ENCODE results near the gene SEC24B.
A peak's percentile ranks its signal among the peaks of the same experiment; 100 is the strongest.
"Not testable (repeated sequence)": the region's sequence is repeated elsewhere in the genome, so short reads cannot be mapped to it uniquely, and the experiment has no call there.

Gene SEC24B

DNA sequence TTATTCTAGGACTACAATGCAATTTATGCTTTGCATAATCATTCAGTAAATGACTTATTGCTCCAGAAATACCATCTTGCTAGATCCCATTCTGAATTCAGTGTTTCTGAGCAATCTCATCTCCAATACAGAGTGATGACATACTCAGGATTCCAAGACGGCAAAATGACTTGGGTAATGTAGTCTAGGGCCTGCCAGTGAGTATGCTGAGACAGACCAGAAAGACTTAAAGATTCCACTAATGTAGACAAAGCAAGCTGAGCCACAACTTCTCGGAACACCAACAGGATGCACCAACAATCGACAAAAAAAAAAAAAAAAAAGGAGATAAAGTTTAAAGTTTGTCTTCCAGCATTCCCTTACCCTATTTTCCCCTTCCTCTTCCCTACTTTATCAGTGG lies 919 bp upstream of the SEC24B start:
- DNase-seq (ENCODE audit: low read depth), result peak; percentile 34

DNA sequence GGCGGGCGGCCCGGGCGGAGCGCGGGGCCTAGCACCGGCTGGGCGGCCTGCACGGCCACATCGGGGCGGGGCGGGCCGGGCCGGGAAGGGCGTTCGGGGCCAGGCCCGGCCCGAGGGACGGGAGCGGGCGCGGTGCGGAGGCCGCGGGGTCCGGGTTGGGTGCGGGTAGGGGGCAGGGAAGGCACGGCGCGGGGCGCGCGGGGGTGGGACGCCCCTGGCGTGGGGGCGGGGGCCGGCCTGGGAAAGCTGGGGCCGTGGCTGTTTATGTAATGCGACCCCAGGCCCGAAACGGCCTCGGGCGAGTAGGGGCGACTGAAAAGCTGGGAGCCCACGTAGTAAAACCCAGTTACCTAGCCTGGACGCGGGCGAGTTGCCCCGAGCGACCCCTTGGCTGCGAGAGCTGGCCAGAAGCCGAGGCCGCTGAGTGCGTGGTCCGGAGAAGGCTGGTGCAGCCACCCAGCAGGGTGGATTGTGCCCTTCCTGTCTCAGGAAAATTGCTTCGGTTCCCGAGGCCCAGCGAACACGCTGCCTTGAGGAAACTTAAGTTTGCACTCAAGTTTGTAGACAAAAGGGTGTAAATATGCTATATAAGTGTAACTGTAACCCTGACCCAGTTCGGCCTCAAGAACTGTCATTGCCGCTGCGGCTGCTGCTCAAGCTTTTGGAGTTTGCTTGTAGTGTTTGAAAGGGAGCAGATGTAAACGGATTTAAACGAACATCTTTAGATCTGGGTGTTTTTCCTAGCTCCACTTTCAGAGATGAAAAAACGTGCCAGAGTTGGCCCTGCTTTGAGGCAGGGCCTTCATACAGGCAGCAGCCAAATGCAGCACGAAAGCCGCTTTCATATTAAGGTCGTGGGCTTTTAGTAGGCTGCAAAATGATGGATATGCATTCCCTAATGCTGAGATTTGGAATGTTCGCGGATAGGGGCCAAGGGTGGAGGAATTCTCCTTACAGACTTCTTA lies 674 bp downstream of the SEC24B start:
- DNase-seq (ENCODE audit: low read depth), result no peak

GRCh38 chr4:109435635-109436034 lies 2.0 kb downstream of the SEC24B start:
- DNase-seq (ENCODE audit: low read depth), result no peak

GRCh38 chr4:109436504-109436903 lies 2.9 kb downstream of the SEC24B start:
- no peak for DNase-seq (ENCODE audit: low read depth)

DNA sequence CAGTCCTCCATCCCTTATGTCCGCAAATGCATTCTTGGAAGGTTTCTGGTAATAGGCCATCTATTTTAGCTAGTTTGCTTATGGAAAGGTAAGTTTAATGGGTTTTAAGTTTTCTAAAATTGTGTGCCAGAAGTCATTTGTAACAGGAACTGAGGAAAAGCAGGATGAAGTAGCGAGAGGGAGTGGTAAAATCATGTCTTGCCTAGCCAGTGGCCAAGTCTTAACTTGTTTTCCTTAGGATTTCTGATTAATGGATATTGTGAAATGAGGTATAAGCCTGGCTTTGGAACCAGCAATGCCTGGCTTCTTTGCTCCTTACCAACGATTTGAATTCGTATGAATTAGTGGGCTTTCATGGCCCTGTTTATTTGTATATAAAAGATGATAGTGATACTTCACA lies 7.3 kb downstream of the SEC24B start:
- no peak for DNase-seq (ENCODE audit: low read depth)

GRCh38 chr4:109441862-109442458 lies 8.3 kb downstream of the SEC24B start:
- DNase-seq (ENCODE audit: low read depth), result no peak

GRCh38 chr4:109444182-109444844 lies 10.7 kb downstream of the SEC24B start:
- DNase-seq (ENCODE audit: low read depth), result no peak

GRCh38 chr4:109447278-109447677 lies 13.7 kb downstream of the SEC24B start:
- no peak for DNase-seq (ENCODE audit: low read depth)

- DNase-seq (ENCODE audit: low read depth), result no peak
Observed at GRCh38 chr4:109451544-109452273, 18.1 kb downstream of the SEC24B start.

GRCh38 chr4:109453110-109453509 lies 19.5 kb downstream of the SEC24B start:
- not testable (repeated sequence) for DNase-seq (ENCODE audit: low read depth)

DNA sequence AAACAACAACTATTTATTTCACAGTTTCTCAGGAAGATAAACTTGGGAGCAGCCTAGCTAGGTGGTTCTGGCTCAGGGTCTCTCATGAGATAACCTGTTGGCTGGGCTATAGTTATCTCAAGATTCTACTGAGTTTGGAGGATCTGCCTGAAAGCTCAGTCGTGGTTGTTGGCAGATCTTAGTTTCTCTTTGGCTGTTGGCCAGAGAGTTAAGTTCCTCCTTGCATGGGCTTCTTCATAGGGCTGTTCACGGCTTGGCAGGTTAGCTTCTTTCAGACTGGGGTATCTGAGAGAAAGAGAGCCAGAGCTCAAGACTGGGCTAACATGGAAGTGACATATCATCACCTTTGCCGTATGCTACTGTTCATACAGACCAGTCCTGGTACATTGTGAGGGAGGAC lies 28.7 kb downstream of the SEC24B start:
- DNase-seq (ENCODE audit: low read depth), result no peak

- peak; percentile 17 for DNase-seq (ENCODE audit: low read depth)
Observed at GRCh38 chr4:109462802-109463201, 29.2 kb downstream of the SEC24B start.

- DNase-seq (ENCODE audit: low read depth), result no peak
Observed at GRCh38 chr4:109465069-109465468, 31.5 kb downstream of the SEC24B start.

DNA sequence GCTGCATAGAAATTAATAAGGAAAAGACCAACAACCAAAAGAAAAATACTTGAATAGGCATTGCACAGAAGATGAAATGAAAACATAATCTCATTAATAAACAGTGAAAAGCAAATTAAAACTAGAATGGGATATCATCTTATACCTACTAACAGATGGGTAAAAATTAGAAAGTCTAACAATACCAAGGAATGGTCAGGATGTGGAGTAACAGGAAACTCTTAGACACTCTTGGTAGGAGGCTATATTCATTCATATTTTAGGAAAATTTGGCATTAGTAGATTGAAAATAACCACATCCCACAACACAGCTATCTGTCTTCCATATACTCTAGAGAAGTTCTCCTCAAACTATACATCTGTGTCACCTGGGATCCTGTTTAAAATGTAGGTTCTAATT lies 36.3 kb downstream of the SEC24B start:
- no peak for DNase-seq (ENCODE audit: low read depth)

GRCh38 chr4:109472343-109472761 lies 38.7 kb downstream of the SEC24B start:
- DNase-seq (ENCODE audit: low read depth), result peak; percentile 23

DNA sequence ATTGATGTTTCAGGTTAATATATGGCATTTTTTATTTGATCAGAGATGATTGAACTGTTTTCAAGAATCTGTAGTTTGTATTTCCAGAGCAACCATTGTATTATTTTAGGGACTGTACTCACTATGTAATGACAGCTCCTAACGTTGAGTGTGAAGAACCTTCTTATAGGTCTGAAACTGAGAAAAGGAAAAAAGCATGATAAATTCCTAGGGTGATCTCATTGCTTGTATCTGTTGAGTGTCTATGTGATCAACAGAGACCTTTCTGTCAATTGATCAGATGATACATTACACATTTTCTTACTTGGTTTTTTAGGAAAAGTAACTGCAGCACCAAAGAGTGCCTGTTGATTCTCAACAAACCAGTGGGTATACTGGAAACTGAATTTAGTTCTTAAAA lies 40.2 kb downstream of the SEC24B start:
- no peak for DNase-seq (ENCODE audit: low read depth)

GRCh38 chr4:109486007-109486406 lies 52.4 kb downstream of the SEC24B start:
- DNase-seq (ENCODE audit: low read depth), result no peak

DNA sequence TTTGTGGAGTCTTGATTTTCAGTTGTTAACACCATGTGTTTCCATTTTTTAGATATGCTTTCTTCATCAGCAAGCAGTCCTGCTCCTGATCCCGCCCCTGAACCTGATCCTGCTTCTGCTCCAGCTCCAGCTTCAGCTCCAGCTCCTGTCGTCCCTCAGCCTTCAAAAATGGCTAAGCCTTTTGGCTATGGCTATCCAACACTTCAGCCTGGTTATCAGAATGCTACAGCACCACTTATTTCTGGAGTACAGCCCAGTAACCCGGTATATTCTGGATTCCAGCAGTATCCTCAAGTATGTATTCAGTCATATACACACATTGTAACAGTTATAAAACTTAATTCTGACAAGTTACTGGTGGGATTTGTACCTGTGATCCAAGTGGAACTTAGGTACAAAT lies 60.9 kb downstream of the SEC24B start:
- no peak for DNase-seq (ENCODE audit: low read depth)

DNA sequence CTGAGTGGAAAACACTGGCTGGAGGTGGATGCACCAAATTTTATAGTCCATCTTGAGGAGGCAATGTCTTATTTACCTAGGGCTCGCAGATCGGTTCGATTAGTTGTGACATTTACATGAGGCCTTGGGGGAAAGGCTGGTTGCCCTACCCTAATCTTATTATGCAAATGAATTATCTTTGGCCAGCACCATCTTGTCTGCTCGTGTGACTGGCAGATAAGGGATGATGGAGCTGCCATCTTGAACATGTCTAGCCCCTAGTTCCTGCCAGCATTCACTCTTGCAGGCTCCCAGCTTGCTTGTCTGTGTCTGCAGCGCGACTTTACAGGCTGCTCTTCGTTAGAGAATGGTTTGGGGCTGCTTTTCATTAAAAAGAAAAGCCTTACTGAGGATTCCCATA lies 61.9 kb downstream of the SEC24B start:
- no peak for DNase-seq (ENCODE audit: low read depth)

DNA sequence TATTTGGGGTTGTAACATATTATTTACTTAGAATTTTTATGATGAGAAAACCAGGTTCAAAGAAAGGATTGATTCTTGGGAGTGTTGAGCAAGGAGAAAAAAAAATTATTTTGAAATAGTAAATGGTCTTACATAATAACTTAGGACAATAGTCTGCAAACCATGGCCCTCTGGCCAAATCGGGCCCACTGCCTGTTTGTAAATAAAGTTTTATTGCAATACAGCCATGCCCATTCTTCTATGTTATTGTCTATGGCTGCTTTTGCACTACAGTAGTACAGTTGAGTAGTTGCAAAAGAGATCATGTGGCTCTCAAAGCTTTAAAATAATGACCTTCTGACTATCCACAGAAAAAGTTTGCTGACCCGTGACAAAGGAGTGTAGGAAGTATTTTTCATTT lies 63.3 kb downstream of the SEC24B start:
- no peak for DNase-seq (ENCODE audit: low read depth)

- no peak for DNase-seq (ENCODE audit: low read depth)
Observed at GRCh38 chr4:109497511-109497910, 63.9 kb downstream of the SEC24B start.

GRCh38 chr4:109499513-109499912 lies 65.9 kb downstream of the SEC24B start:
- DNase-seq (ENCODE audit: low read depth), result no peak
